Mesangial cell (primary cell): Measurements from ENCODE around the gene CYLC2. TPM values are rescaled to one million over a fixed set of nuclear protein-coding genes. Genes with fewer than 3 reads are reported as not detected.

Source experiments
- total RNA-seq: library from RNA; depleted of rRNA; stranded (reverse); fragments of >200 nt; gene quantifications from 2 replicates; pipeline ENCODE4 v1.2.3, GENCODE V29; 2015

CYLC2 gene
- not detected in 2 replicates for total RNA-seq

GRCh38 chr9:102995033-102995432 is at the start of gene CYLC2:
TSS of gene CYLC2 (plus strand) at chr9:102995333. CDS start at chr9:102995381, 48 bp downstream.

